GM10847 (cell line): ENCODE results near the gene PSMC3IP.
"Not testable (repeated sequence)": the region's sequence is repeated elsewhere in the genome, so short reads cannot be mapped to it uniquely, and the experiment has no call there.

Source experiments
- POLR2A ChIP-seq: IDR thresholded peaks from 2 replicates; pipeline ENCODE4 v1.6.1; 2011; ENCODE audit not compliant: insufficient read length; ENCODE audit errors: extremely low read depth

The PSMC3IP gene

DNA sequence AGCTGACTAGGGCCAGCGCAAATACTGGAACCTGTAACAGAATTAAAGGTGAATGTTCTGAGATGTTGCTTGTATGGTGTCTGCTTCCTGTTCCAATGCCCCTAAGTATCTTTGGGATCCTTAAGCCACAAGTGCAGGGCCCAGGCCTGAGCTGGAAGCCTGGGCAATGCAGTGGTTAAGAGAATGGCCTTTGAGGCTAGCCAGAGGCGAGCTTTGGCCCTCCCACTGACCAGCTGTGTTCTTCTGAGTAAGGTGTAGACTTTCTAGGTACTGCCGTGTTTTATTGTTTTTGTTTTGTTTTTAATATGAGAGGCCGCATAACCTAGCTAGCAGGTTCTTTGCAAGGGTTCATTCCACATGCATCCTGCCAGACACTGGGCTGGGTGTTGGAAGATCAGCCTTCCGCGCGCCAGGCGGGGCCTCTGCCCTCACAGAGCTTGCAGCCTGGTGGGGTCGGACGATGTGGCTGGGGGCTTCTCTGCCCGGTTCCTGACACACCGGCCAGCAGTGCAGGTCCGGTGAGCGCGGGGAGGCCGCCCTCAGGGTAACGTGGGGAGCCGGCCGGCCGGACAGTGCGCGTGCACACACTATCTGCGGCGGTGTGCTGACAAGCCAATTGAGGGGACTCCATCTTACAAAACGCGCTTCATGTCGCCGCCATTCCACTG, 11.2 kb downstream of the PSMC3IP start:
- TF ChIP-seq POLR2A, result no peak

DNA sequence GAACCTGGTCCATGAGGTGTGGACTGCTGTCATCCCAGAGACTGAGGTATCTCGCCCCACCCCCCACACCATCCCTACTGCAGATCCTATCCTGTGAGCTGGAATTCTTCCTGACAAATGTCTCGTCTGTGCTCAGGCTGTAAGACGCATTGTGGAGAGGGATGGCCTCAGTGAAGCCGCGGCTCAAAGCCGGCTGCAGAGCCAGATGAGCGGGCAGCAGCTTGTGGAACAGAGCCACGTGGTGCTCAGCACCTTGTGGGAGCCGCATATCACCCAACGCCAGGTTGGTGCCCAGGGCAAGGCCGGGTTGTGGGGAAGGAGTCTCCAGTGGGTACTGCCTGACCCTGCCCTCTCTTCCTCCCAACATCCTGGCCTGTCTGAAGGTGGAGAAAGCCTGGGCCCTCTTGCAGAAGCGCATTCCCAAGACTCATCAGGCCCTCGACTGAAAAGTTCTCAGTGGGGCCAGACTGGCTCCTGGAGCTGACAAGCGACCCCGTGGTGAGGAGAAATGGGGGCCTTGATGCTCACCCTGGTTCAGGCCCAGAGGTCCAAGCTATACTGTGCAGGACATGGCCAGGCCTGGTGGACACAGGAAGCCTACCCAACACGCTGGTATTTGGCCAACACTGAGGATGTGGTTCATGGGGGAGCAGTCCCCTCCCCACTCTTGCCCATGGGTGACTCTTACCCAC, 11.9 kb downstream of the PSMC3IP start:
- no peak for TF ChIP-seq POLR2A

DNA sequence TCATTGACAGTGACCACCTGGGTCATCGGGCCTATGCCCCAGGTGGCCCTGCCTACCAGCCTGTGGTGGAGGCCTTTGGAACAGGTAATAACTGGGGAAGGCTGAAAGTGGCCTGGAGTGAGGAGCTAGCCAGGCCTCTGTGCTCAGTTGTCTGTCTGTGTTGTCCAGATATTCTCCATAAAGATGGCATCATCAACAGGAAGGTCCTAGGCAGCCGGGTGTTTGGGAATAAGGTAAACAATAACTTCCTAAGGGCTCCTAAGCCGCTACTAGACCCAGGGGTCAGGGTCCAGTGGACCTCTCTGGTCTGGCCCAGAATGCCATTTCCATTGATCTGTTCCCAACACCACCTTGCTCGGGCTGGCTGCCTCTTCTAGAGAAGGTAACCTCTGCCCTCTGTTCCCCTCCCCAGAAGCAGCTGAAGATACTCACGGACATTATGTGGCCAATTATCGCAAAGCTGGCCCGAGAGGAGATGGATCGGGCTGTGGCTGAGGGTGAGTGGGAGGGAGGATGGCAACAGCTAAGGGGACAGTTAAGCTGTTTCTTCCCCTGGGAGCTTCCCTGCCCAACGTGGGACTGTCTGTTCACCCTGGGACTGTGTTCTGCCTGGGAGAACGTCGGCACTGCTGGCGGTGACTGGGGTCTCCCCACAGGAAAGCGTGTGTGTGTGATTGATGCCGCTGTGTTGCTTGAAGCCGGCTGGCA, 12.6 kb downstream of the PSMC3IP start:
- TF ChIP-seq POLR2A, result no peak

DNA sequence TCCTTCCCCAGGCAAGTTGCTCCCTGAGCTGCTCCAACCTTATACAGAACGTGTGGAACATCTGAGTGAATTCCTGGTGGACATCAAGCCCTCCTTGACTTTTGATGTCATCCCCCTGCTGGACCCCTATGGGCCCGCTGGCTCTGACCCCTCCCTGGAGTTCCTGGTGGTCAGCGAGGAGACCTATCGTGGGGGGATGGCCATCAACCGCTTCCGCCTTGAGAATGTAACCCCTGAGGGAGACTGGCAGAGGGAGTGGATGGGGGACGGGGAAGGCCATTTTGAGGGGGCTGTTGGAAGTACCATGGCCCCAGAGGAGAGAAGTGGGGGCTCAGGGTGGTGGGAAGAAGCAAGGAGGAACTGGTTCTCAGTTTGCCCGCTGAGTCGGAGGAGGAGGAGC, 13.6 kb downstream of the PSMC3IP start:
- TF ChIP-seq POLR2A, result no peak

DNA sequence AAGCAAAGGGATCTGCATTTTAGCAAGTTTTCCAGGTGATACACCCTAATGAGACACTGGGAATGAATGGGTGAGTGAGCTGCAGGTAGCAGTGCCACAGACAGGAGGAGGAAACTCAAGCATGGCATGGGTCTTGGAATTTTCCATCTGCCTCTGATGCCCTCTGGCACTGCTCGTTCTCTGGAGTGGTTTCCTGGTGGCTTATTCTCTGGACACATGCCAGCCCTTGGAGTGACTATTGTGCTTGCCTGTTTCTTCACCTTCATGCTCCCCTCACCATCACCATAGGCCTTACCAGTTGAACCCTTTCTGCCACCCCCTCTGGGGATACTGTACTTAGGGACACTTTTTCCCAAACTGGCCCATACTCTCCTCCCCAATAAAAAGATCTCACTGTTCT, 14.0 kb downstream of the PSMC3IP start:
- TF ChIP-seq POLR2A, result no peak

DNA sequence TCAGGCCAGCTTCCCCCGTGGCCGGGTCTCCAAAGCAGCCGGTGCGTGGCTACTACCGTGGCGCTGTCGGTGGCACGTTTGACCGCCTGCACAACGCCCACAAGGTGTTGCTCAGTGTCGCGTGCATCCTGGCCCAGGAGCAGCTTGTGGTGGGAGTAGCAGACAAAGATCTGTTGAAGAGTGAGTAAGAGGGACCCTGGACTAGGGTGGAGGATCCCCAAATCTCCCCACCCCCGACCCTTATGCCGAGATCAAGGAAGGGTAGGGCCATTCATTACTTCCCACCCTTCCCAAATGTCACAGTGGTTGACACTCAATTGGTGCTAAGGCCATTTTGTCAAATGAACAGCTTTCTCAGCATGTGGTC, 14.4 kb downstream of the PSMC3IP start:
- no peak for TF ChIP-seq POLR2A

DNA sequence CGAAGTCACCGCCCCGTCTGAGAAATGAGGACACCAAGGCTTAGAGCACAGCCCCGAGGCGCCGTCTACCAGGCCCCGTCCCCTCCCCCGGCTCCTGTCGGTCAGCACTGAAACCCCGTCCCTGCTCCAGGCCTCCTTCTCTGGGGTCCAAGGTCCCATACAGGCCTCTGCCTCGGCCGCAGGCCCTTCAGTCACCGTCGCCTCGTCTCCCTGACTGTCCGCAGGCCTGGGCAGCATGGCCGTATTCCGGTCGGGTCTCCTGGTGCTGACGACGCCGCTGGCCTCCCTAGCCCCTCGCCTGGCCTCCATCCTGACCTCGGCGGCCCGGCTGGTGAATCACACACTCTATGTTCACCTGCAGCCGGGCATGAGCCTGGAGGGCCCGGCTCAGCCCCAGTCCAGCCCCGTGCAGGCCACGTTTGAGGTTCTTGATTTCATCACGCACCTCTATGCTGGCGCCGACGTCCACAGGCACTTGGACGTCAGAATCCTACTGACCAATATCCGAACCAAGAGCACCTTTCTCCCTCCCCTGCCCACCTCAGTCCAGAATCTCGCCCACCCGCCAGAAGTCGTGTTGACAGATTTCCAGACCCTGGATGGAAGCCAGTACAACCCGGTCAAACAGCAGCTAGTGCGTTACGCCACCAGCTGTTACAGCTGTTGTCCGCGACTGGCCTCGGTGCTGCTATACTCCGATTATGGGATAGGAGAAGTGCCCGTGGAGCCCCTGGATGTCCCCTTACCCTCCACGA, 15.0 kb downstream of the PSMC3IP start:
- no peak for TF ChIP-seq POLR2A

DNA sequence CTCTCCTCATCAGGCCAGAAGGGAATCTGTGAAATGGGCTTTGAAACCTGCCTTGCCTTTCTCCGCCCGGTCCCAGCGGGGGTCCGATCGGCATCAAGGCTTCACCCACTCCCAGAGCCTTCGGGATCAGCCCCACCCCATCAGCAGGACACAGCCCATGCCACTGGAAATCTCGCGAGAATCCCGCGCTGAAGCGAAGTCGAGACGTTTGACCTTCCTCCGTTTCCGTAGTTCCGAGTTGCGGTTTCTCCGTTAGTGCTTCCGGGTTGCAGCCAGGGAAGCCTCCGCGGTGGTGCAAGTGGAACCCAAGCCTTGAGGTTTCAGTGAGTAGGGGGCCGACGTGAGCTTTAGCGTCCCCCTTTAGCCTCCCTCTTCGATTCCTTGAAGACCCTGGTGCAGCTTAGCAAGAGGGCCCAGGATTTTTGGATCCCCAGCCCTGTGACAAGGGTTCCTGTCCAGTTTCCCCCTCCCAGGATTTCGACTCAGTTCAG, 15.6 kb downstream of the PSMC3IP start, which contains the start of gene COASY:
COASY (plus strand) TSS at position 252 of the 491 bp plus-strand sequence. CDS start 475 bp downstream, outside the sequence.
- TF ChIP-seq POLR2A, result peak; percentile 74

DNA sequence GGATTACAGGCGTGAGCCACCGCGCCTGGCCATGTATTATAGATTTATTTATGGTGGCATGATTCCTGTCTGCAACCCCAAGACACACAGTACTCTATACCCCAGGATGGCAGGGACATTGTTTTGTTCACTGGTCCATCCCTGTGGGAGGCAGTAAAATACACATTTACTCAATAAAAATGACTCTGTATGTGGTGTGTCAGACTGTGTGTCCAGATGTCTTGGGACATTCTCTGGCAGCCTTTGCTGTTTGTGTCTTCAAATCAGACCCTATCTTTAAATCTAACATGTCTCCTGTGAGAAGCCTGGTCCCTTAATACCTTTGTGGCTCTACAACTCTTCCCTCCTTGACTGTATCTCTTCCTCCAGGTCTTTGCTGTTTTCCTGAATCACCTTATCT, 17.3 kb downstream of the PSMC3IP start:
- TF ChIP-seq POLR2A, result no peak

DNA sequence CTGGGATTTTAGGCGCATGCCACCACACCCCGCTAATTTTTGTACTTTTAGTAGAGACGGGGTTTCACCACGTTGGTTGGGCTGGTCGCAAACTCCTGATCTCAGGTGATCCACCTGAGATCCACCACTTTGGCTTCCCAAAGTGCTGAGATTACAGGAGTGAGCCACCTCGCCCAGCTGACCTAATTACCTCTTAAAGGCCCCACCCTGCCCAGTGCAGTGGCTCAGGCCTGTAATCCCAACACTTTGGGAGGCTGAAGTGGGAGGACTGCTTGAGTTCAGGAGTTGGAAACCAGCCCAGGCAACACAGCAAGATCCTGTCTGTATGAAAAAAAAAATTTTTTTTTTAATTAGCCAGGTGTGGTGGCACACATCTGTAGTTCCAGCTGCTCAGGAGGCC, 18.5 kb downstream of the PSMC3IP start:
- TF ChIP-seq POLR2A, result no peak

DNA sequence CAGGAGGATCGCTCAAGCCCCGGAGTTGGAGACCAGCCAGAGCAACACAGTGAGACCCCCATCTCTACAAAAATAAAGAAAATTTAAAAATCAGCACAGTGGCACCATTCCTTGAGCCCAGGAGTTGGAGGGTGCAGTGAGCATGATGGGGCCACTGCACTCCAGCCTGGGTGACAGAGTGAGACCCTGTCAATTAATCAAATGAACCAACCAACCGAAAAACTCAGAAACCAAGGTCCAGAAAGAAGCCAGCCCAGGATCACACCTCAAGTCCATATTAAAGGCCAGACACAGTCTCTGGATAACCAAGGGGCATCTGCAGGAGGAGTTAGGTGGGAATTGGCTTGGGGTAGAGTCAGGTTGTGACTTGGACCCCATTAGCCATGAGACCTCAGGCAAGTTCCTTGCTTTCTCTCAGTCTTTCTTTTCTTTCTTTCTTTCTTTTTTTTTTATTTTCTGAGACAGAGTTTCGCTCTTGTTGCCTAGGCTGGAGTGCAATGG, 22.4 kb downstream of the PSMC3IP start:
- TF ChIP-seq POLR2A, result no peak

DNA sequence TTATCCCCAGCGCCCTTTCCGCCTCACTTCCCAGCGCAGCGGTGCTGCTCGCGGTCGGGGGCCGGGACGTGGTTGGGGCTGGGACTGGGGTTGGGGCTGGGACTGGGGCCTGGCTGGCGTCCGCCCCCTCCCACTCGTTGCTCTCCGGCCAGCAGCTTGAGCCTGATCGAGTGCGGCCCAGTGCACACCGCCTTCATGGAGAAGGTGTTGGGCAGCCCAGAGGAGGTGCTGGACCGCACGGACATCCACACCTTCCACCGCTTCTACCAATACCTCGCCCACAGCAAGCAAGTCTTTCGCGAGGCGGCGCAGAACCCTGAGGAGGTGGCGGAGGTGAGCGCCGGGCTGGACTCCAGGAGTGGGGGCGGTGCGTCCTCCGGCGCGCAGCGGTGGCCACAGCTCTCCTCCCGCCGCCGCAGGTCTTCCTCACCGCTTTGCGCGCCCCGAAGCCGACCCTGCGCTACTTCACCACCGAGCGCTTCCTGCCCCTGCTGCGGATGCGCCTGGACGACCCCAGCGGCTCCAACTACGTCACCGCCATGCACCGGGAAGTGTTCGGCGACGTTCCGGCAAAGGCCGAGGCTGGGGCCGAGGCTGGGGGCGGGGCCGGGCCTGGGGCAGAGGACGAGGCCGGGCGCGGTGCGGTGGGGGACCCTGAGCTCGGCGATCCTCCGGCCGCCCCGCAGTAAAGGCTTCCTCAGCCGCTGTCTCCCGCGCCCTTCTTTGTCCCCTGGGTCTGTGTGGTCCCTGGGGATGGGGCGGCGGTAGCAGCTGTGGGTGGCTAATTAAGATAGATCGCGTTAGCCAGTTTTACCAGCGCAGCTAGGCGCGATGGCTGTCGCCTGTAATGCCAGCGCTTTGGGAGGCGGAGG, 23.0 kb downstream of the PSMC3IP start:
- TF ChIP-seq POLR2A, result peak; percentile 85

DNA sequence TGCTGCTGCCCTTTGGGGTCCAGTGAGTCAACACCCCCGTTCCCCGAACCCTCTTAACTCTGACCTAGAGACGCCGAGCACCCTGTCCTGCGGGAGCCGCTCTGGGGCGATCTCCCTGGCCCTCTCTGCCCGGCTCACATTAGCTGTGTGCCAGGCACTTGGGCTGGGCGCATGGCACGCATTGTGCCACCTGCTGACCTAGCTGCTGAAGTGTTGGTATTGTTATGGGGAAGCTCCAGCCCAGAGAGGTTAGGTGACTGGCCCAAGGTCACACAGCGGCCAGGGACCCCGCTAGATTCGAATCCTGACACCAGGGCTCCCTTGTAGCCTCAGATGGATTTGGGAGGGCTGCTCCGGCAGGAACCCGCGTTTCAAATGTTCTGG, 23.7 kb downstream of the PSMC3IP start:
- no peak for TF ChIP-seq POLR2A

DNA sequence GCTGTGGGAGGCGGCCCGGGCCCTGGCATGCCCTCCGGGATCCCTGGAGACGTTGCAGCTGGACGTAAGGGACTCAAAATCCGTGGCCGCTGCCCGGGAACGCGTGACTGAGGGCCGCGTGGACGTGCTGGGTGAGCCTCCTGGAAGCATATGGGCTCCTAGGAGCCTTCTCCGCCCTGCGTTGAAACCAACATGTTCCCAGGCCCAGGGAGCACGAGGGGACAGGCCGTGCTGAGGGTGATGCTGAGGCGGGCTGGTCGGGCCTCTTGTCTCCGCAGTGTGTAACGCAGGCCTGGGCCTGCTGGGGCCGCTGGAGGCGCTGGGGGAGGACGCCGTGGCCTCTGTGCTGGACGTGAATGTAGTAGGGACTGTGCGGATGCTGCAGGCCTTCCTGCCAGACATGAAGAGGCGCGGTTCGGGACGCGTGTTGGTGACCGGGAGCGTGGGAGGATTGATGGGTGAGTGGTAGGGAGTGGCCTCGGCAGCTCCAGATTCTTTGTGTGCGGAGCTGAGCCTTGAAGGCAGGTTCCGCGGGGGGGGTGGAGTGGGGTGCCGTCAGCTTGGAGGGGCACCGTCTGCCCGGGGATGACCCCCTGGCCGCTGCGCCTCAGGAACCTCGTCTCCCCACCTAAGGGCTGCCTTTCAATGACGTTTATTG, 24.2 kb downstream of the PSMC3IP start:
- TF ChIP-seq POLR2A, result no peak

DNA sequence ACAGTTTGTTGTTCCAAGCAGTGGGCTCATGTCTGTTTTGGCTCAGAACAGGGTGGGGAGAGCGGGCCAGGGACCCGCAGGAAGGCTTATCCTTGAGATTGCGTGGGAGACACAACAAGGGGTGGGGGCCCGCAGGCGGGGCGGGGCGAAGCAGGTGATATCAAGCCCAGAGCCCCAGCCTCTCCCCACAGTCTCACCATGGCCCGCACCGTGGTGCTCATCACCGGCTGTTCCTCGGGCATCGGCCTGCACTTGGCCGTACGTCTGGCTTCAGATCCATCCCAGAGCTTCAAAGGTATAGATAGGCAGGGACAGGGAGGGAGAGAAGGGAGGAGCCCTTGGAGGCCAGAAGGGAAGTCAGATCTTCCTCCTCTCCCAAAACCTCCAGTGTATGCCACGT, 24.8 kb downstream of the PSMC3IP start, which contains the start of gene HSD17B1:
HSD17B1 (plus strand) TSS at position 188 of the 400 bp plus-strand sequence; CDS start at position 199, 11 bp downstream.
- TF ChIP-seq POLR2A, result not testable (repeated sequence)
